GM23248 (cell line): ENCODE measurements around the gene NPY2R.

ENCODE experiments used
- EZH2 ChIP-seq: fragments of 200-600 bp; sonication (generic); IDR thresholded peaks from 2 replicates; pipeline ENCODE4 v1.6.1; 2018; ENCODE audit warnings: antibody characterized with exemption, mild to moderate bottlenecking; ENCODE audit not compliant: insufficient read depth, poor library complexity, severe bottlenecking
- EZH2phosphoT487 ChIP-seq: fragments of 200-600 bp; sonication (generic); IDR thresholded peaks from 2 replicates; pipeline ENCODE4 v1.6.1; 2018; ENCODE audit warnings: antibody characterized with exemption, moderate library complexity, mild to moderate bottlenecking, low read depth; ENCODE audit not compliant: insufficient read depth

- no peak for TF ChIP-seq EZH2phosphoT487
- TF ChIP-seq EZH2: no peak
Observed at GRCh38 chr4:155173371-155173770, 35.1 kb upstream of the NPY2R start.
